HCT116 (cell line): ENCODE results near the gene ECE2. TPM values are rescaled to one million over a fixed set of nuclear protein-coding genes. Genes with fewer than 3 reads are reported as not detected.

ENCODE experiments used
- ATAC-seq: fragments of 200-7000 bp; cut with Tn5 transposase; 2 replicates; pipeline ENCODE4 v1.9.1; 2020; ENCODE audit warnings: mild to moderate bottlenecking, moderate library complexity
- BruUV-seq: library from RNA; stranded (reverse); fragments of 400-500 nt; replicated peaks from 2 replicates; lab custom pipeline; 2021; lab: Mats Ljungman, UMichigan
- CTCF ChIA-PET: fragments of 300-600 bp; sonication (Branson Sonifier 250); formaldehyde crosslinking; loops from one replicate; lab custom pipeline; 2021; ENCODE audit warnings: antibody characterized with exemption; lab: Charles Lee
- POLR2A ChIA-PET: fragments of 300-600, 350-600 bp; sonication (Branson Sonifier 250); formaldehyde crosslinking; loops from one replicate; lab custom pipeline; 2021; ENCODE audit warnings: antibody characterized with exemption; lab: Charles Lee
- RAD21 ChIA-PET, 2 experiments: fragments of 300-600 bp; sonication (Branson Sonifier 250); formaldehyde crosslinking; loops; one replicate each; lab custom pipeline; 2023; ENCODE audit warnings: low total read pairs in 2 of 2; ENCODE audit not compliant: uncharacterized antibody in 2 of 2, unreplicated experiment in 2 of 2, low non-redundant PET in 1 of 2; lab: Charles Lee
- DNase-seq: peaks from one replicate; pipeline ENCODE4 v3.0.0-alpha.2; 2010; ENCODE audit warnings: low read depth, low spot score
- H2AFZ ChIP-seq: fragments of 200-600 bp; shearing (Covaris generic), sonication (generic); 2 replicates; pipeline ENCODE4 v1.6.1; 2017; ENCODE audit warnings: low read depth, mixed run types, mixed read lengths, antibody characterized with exemption, low read length; ENCODE audit not compliant: poor library complexity, severe bottlenecking
- H3K27ac ChIP-seq: 2 replicates; pipeline ENCODE4 v1.5.1; 2012; ENCODE audit warnings: low read depth, low read length
- H3K27me3 ChIP-seq: fragments of 200-600 bp; sonication (generic); 2 replicates; pipeline ENCODE4 v1.6.1; 2016; ENCODE audit warnings: mixed run types, low read length, mixed read lengths; ENCODE audit not compliant: insufficient read depth
- H3K36me3 ChIP-seq, 2 experiments: fragments of 200-500 bp in 1 of 2; fragments of 200-600 bp in 1 of 2; sonication (Bioruptor generic) in 1 of 2; sonication (generic) in 1 of 2; 2 replicates each; pipeline versions ENCODE4 v1.5.1 to v1.6.1; 2014 to 2016; ENCODE audit warnings: low read length in 2 of 2, inconsistent platforms in 1 of 2, mixed read lengths in 1 of 2, mixed run types in 1 of 2; ENCODE audit not compliant: insufficient read depth in 2 of 2, control insufficient read depth in 1 of 2
- H3K4me1 ChIP-seq, 2 experiments: fragments of 200-600 bp in 1 of 2; sonication (generic) in 1 of 2; 2 replicates each; pipeline versions ENCODE4 v1.5.1 to v1.6.1; 2012 to 2017; ENCODE audit warnings: low read length in 2 of 2, inconsistent platforms in 1 of 2, mild to moderate bottlenecking in 1 of 2, mixed read lengths in 1 of 2, mixed run types in 1 of 2, moderate library complexity in 1 of 2; ENCODE audit not compliant: insufficient read depth in 2 of 2, control insufficient read depth in 1 of 2
- H3K4me2 ChIP-seq: fragments of 200-600 bp; sonication (generic); 2 replicates; pipeline ENCODE4 v1.6.1; 2017; ENCODE audit warnings: mixed run types, low read length, mixed read lengths
- H3K4me3 ChIP-seq, 2 experiments: fragments of 200-600 bp in 1 of 2; sonication (generic) in 1 of 2; replicated peaks in 1 of 2; 2 replicates each; pipeline ENCODE4 v1.5.1; 2011 to 2016; ENCODE audit warnings: low read length in 2 of 2, control low read depth in 1 of 2, low read depth in 1 of 2, mild to moderate bottlenecking in 1 of 2, mixed read lengths in 1 of 2, mixed run types in 1 of 2
- H3K79me2 ChIP-seq: fragments of 200-600 bp; sonication (generic); 2 replicates; pipeline ENCODE4 v1.6.1; 2017; ENCODE audit warnings: mild to moderate bottlenecking, mixed run types, low read length, moderate library complexity, mixed read lengths; ENCODE audit not compliant: insufficient read depth
- H3K9ac ChIP-seq: fragments of 200-600 bp; sonication (generic); 2 replicates; pipeline ENCODE4 v1.6.1; 2016; ENCODE audit warnings: low read length, mixed read lengths
- H3K9me2 ChIP-seq: fragments of 200-600 bp; sonication (generic), shearing (Covaris generic); 2 replicates; pipeline ENCODE4 v1.6.1; 2017; ENCODE audit warnings: mixed run types, mild to moderate bottlenecking, moderate library complexity; ENCODE audit not compliant: insufficient read depth
- H3K9me3 ChIP-seq, 2 experiments: fragments of 200-500 bp in 1 of 2; fragments of 200-600 bp in 1 of 2; sonication (Bioruptor generic) in 1 of 2; sonication (generic) in 1 of 2; 2 replicates each; pipeline ENCODE4 v1.6.1; 2014 to 2017; ENCODE audit warnings: low read length in 2 of 2, mixed read lengths in 2 of 2, inconsistent platforms in 1 of 2, low read depth in 1 of 2, mild to moderate bottlenecking in 1 of 2, mixed run types in 1 of 2, moderate library complexity in 1 of 2; ENCODE audit not compliant: control insufficient read depth in 1 of 2, insufficient read depth in 1 of 2
- H4K20me1 ChIP-seq: fragments of 200-600 bp; sonication (generic), shearing (Covaris generic); 2 replicates; pipeline ENCODE4 v1.6.1; 2017; ENCODE audit warnings: mixed run types, mild to moderate bottlenecking, moderate library complexity; ENCODE audit not compliant: insufficient read depth
- CEBPB ChIP-seq: IDR thresholded peaks from 2 replicates; pipeline ENCODE4 v1.6.1; 2012; ENCODE audit warnings: low read depth
- ELF1 ChIP-seq: IDR thresholded peaks from 2 replicates; pipeline ENCODE4 v1.6.1; 2012; ENCODE audit warnings: low read depth, borderline replicate concordance
- EZH2phosphoT487 ChIP-seq: fragments of 200-600 bp; IDR thresholded peaks from 2 replicates; pipeline ENCODE4 v1.6.1; 2018; ENCODE audit warnings: antibody characterized with exemption, borderline replicate concordance
- RAD21 ChIP-seq: IDR thresholded peaks from 2 replicates; pipeline ENCODE4 v1.6.1; 2012; ENCODE audit warnings: low read depth, mild to moderate bottlenecking
- SIN3A ChIP-seq: IDR thresholded peaks from 2 replicates; pipeline ENCODE4 v1.6.1; 2012; ENCODE audit warnings: low read depth
- ZFX ChIP-seq: fragments of 450-650 bp; IDR thresholded peaks from 2 replicates; pipeline ENCODE4 v1.6.1; 2017
- intact Hi-C: fragments of 100-400 bp; cut with micrococcal nuclease; formaldehyde crosslinking; loops from 2 replicates; pipeline ENCODE4 v1.10.0; 2022
- total RNA-seq: library from RNA; stranded (reverse); gene quantifications from one replicate; pipeline ENCODE4 v1.2.1, GENCODE V29; 2021; ENCODE audit not compliant: unreplicated experiment
- TF ChIP-seq, protein P1 (sequence below): IDR thresholded peaks from 2 replicates; pipeline ENCODE4 v1.6.1; 2012
- TF ChIP-seq, protein P2 (sequence below): IDR thresholded peaks from 2 replicates; pipeline ENCODE4 v1.6.1; 2011; ENCODE audit warnings: mild to moderate bottlenecking, low read length, moderate library complexity; ENCODE audit not compliant: insufficient replicate concordance; ENCODE audit errors: extremely low read depth
- TF ChIP-seq, protein P3 (sequence below), 3 experiments: fragments of 200-600 bp in 1 of 3; sonication (generic) in 1 of 3; IDR thresholded peaks in 2 of 3; conservative IDR thresholded peaks in 1 of 3; 2 replicates each; pipeline ENCODE4 v1.5.1; 2012 to 2017; ENCODE audit warnings: low read depth in 2 of 3, low read length in 2 of 3, antibody characterized with exemption in 1 of 3, borderline replicate concordance in 1 of 3, control low read depth in 1 of 3, mild to moderate bottlenecking in 1 of 3, mixed read lengths in 1 of 3, mixed run types in 1 of 3, moderate library complexity in 1 of 3; ENCODE audit not compliant: insufficient read depth in 1 of 3

ECE2 gene
- total RNA-seq, 1 experiment from 2014 or later, result not detected

DNA sequence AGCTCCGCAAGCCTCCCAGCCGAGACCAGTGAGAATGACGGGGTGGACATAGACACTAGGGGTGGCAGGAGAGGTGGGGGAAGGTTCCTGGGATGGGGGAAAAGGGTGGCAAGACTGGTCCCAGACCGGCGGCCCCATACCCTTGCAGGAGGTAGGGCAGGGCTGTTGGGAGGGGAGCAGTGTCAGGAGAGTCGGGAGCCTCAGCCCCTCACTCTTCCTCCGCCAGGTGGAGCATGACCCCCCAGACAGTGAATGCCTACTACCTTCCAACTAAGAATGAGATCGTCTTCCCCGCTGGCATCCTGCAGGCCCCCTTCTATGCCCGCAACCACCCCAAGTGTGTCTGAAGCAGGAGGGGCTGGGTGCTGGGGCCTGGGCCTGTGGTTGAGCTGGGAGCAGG, 14.5 kb downstream of the ECE2 start:
- intact Hi-C loops, result no loop called here
- no peak for ATAC-seq
- H3K4me3 ChIP-seq, result no peak overlapping the region
- no peak overlapping the region for H3K4me2 ChIP-seq
- no peaks in the 10 kb centered on the region for H4K20me1 ChIP-seq
- no peak overlapping the region for H3K27ac ChIP-seq
- no peaks in the 10 kb centered on the region for H3K27me3 ChIP-seq
- TF ChIP-seq ZFX, result no peak
- TF ChIP-seq, protein P1, sequence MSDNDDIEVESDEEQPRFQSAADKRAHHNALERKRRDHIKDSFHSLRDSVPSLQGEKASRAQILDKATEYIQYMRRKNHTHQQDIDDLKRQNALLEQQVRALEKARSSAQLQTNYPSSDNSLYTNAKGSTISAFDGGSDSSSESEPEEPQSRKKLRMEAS, result no peak
- TF ChIP-seq, protein P2, sequence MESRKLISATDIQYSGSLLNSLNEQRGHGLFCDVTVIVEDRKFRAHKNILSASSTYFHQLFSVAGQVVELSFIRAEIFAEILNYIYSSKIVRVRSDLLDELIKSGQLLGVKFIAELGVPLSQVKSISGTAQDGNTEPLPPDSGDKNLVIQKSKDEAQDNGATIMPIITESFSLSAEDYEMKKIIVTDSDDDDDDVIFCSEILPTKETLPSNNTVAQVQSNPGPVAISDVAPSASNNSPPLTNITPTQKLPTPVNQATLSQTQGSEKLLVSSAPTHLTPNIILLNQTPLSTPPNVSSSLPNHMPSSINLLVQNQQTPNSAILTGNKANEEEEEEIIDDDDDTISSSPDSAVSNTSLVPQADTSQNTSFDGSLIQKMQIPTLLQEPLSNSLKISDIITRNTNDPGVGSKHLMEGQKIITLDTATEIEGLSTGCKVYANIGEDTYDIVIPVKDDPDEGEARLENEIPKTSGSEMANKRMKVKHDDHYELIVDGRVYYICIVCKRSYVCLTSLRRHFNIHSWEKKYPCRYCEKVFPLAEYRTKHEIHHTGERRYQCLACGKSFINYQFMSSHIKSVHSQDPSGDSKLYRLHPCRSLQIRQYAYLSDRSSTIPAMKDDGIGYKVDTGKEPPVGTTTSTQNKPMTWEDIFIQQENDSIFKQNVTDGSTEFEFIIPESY, result no peak
- no peak for TF ChIP-seq RAD21
- no peak for TF ChIP-seq CEBPB
- TF ChIP-seq, all 23 proteins: peak for 0
- no peaks in the 10 kb centered on the region for H3K36me3 ChIP-seq
- H3K79me2 ChIP-seq, result no peaks in the 10 kb centered on the region
- no peaks in the 10 kb centered on the region for H3K9me3 ChIP-seq
- no TSS peak for BruUV-seq
- ChIA-PET CTCF (interaction anchor here (1.4 to 1.8 kb wide), 2 partner anchors 63 to 386 kb away, joined by 8 to 9 read pairs; no protein-coding TSS in a partner anchor), RAD21 (no interaction called here), POLR2A (no interaction called here)
- H3K9me2 ChIP-seq, result no peaks in the 10 kb centered on the region
- no peak overlapping the region for H2AFZ ChIP-seq
- H3K4me1 ChIP-seq, result peaks cover 0 to 5% of the 10 kb centered on the region in 2 experiments; a peak in 1 of 4 replicates
- DNase-seq, result no peak
- no peak overlapping the region for H3K9ac ChIP-seq

DNA sequence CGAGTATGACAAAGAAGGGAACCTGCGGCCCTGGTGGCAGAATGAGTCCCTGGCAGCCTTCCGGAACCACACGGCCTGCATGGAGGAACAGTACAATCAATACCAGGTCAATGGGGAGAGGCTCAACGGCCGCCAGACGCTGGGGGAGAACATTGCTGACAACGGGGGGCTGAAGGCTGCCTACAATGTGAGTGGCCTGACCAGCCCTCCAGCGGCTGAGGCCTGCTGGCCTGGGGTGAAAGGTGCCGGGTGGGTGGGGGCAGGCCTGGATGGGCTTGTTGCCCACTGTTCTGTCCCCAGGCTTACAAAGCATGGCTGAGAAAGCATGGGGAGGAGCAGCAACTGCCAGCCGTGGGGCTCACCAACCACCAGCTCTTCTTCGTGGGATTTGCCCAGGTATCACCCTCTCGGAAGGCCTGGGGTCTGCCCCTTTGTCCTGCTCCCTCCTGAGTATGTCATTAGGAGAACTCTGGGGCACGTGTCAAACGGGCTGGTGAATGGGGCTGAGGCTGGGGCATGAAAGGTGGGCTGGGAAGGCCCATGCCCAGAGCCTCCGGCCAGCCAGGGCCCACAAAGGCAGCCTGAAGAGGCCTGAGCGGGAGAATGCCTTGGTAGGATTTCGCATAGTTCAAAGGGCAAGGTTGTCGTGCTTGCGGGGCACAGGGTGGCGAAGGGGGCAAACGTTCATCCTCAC, 15.4 kb downstream of the ECE2 start:
- no peaks in the 10 kb centered on the region for H3K9me2 ChIP-seq
- H3K9ac ChIP-seq, result no peak overlapping the region
- TF ChIP-seq EZH2phosphoT487 (no peak), ELF1 (no peak), SIN3A (no peak)
- TF ChIP-seq, protein P3, sequence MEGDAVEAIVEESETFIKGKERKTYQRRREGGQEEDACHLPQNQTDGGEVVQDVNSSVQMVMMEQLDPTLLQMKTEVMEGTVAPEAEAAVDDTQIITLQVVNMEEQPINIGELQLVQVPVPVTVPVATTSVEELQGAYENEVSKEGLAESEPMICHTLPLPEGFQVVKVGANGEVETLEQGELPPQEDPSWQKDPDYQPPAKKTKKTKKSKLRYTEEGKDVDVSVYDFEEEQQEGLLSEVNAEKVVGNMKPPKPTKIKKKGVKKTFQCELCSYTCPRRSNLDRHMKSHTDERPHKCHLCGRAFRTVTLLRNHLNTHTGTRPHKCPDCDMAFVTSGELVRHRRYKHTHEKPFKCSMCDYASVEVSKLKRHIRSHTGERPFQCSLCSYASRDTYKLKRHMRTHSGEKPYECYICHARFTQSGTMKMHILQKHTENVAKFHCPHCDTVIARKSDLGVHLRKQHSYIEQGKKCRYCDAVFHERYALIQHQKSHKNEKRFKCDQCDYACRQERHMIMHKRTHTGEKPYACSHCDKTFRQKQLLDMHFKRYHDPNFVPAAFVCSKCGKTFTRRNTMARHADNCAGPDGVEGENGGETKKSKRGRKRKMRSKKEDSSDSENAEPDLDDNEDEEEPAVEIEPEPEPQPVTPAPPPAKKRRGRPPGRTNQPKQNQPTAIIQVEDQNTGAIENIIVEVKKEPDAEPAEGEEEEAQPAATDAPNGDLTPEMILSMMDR (IDR thresholded peaks at IDR 0.05 in 2 of 3, conservative IDR thresholded peaks at IDR 0.05 in 1 of 3; ENCODE audit: borderline replicate concordance in 1 of 3, insufficient read depth in 1 of 3, low read depth in 2 of 3, low read length in 2 of 3), result no peak
- TF ChIP-seq, protein P1, result no peak
- H2AFZ ChIP-seq, result no peak overlapping the region
- POLR2A ChIA-PET, result no interaction called here
- intact Hi-C loops, result no loop called here
- H3K79me2 ChIP-seq, result no peaks in the 10 kb centered on the region
- CTCF ChIA-PET, result no interaction called here
- no peak overlapping the region for H3K4me2 ChIP-seq
- H3K9me3 ChIP-seq, result no peaks in the 10 kb centered on the region
- no peak overlapping the region for H3K27ac ChIP-seq
- no peaks in the 10 kb centered on the region for H3K27me3 ChIP-seq
- no peaks in the 10 kb centered on the region for H4K20me1 ChIP-seq
- peaks cover 0 to 5% of the 10 kb centered on the region in 2 experiments; a peak in 1 of 4 replicates for H3K4me1 ChIP-seq
- H3K4me3 ChIP-seq, result no peak overlapping the region
- no peaks in the 10 kb centered on the region for H3K36me3 ChIP-seq
- DNase-seq (no peak), ATAC-seq (no peak)
- RAD21 ChIA-PET, result no interaction called here
- BruUV-seq, result no TSS peak
